ENCODE data around the gene GJC1. TPM values are rescaled to one million over a fixed set of nuclear protein-coding genes. Genes with fewer than 3 reads are reported as not detected.

Gene GJC1
- total RNA-seq, 1 donor from 2014 or later = 9.9 TPM

DNA sequence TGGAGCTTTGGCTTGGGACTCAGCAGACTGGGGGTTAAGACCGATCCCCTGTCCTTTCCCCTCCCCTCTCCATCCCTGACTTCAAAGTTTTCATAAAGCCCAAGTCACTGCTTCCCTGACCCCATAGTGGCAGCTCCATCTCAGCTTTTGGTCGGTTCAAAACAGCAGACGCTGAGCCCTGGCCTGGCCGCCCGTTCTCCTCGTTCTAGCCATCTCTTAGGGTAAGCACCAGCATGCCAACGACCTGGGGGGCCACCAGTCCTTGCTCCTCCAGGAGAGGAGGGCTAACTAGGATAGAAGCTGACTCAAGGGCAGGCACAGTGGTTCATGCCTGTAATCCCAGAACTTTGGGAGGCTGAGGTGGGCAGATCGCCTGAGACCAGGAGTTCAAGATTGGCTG, 16.1 kb upstream of the GJC1 start:
- Histone ChIP-seq H3K27me3 (no peaks in the 10 kb centered on the region), H3K27ac (no peak overlapping the region), H3K9me3 (no peaks in the 10 kb centered on the region), H3K4me3 (no peak overlapping the region), H3K36me3 (peaks cover 0 to 10% of the 10 kb centered on the region in 2 donors), H3K4me1 (no peaks in the 10 kb centered on the region)
- TF ChIP-seq, protein P1, sequence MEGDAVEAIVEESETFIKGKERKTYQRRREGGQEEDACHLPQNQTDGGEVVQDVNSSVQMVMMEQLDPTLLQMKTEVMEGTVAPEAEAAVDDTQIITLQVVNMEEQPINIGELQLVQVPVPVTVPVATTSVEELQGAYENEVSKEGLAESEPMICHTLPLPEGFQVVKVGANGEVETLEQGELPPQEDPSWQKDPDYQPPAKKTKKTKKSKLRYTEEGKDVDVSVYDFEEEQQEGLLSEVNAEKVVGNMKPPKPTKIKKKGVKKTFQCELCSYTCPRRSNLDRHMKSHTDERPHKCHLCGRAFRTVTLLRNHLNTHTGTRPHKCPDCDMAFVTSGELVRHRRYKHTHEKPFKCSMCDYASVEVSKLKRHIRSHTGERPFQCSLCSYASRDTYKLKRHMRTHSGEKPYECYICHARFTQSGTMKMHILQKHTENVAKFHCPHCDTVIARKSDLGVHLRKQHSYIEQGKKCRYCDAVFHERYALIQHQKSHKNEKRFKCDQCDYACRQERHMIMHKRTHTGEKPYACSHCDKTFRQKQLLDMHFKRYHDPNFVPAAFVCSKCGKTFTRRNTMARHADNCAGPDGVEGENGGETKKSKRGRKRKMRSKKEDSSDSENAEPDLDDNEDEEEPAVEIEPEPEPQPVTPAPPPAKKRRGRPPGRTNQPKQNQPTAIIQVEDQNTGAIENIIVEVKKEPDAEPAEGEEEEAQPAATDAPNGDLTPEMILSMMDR (IDR thresholded peaks at IDR 0.05) = no peak
- DNase-seq (ENCODE audit: low spot score in 2 of 2) = no peak
- intact Hi-C loops (cut with DNase I) = no loop called here

DNA sequence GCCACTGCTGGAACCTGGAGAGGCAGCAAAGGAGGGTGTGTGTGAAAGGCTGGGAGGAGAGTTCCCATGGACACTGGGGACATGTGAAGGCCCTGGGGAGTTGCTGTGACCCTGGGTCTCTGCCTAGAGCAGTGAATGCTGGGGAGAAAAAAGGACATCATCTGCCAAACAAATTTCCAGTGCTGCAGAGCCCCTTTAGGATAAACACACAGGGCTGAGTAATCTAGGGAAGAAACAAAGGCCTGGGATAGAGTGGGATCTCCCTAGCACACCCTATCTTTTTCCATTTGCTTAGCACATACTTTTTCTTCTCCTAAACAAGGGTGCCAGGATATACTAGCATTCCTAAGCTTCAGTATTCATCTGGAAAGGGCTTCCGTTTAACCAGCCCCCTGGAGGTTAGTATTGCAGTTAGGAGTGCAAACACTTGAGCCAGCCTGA, 14.3 kb upstream of the GJC1 start:
- H3K36me3 ChIP-seq = no peaks in the 10 kb centered on the region
- H3K27ac ChIP-seq = no peak overlapping the region
- no peak for DNase-seq (ENCODE audit: low spot score in 2 of 2)
- H3K4me1 ChIP-seq = no peaks in the 10 kb centered on the region
- no peaks in the 10 kb centered on the region for H3K9me3 ChIP-seq
- TF ChIP-seq, protein P1 (IDR thresholded peaks at IDR 0.05) = no peak
- no peaks in the 10 kb centered on the region for H3K27me3 ChIP-seq
- intact Hi-C loops (cut with DNase I) = no loop called here
- no peak overlapping the region for H3K4me3 ChIP-seq

DNA sequence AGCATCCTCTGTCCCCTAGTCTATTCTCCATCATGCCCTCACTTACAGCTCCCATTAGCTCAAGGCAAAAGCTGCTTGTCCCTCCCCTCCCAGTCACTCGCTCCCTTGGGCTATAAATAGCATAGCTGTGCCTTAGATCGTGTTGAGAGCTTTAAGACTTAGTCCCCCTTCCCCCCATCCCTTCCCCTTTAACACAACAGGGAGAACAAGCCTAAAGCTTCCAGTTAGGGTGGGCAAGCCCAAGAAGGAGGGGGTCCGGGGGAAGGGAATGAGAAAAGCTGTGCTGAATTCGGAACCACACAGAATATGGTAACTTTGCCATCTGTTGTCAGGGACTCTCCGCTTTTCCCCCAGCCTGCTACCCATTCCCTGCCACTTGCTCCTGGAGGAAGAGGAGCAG, 12.7 kb upstream of the GJC1 start:
- intact Hi-C loops (cut with DNase I) = no loop called here

DNA sequence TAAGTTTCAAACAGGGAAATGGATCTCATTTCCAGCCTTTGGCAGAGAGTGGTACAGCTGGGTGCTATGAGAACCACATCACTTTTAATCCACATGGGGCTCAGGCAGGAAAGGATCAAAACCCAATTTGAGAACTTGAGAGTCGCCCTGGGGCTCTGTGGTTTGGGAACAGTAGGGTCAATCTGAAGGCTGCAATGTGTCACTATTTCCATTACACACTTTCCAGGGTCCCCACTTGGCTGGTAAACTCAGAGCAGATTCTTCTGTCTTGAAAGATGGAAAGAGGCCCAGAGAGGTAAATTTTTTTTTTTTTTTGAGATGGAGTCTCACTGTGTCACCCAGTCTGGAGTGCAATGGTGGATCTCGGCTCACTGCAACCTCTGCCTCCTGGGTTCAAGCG, 10.8 kb upstream of the GJC1 start:
- no peak overlapping the region for H3K4me3 ChIP-seq
- intact Hi-C loops (cut with DNase I) = no loop called here
- TF ChIP-seq, protein P1 (IDR thresholded peaks at IDR 0.05) = no peak
- no peak for DNase-seq (ENCODE audit: low spot score in 2 of 2)
- no peaks in the 10 kb centered on the region for H3K36me3 ChIP-seq
- H3K9me3 ChIP-seq = no peaks in the 10 kb centered on the region
- no peaks in the 10 kb centered on the region for H3K4me1 ChIP-seq
- H3K27ac ChIP-seq = no peak overlapping the region
- no peaks in the 10 kb centered on the region for H3K27me3 ChIP-seq

More for the DNA sequence above, 12.7 kb upstream of the GJC1 start:
- Histone ChIP-seq H3K4me3 (no peak overlapping the region), H3K27me3 (no peaks in the 10 kb centered on the region), H3K4me1 (no peaks in the 10 kb centered on the region), H3K27ac (no peak overlapping the region), H3K9me3 (no peaks in the 10 kb centered on the region), H3K36me3 (no peaks in the 10 kb centered on the region)
- TF ChIP-seq, protein P1 (IDR thresholded peaks at IDR 0.05) = no peak
- DNase-seq (ENCODE audit: low spot score in 2 of 2) = no peak

DNA sequence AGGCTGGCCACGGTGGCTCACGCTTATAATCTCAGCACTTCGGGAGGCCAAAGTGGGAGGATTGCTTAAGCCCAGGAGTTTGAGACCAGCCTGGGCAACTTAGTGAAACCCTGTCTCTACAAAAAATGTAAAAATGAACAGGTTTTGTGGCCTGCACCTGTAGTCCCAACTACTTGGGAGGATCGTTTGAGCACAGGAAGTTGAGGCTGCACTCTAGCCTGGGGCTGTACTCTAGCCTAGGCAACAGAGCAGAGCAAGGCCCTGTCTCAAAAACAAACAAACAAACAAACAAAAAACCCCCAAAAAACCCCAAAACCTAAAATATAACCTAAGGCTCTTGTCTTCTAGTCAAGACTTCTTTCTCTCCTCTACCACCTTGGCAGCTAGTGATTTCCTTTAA, 10.2 kb upstream of the GJC1 start:
- Histone ChIP-seq H3K27ac (no peak overlapping the region), H3K36me3 (no peaks in the 10 kb centered on the region), H3K27me3 (no peaks in the 10 kb centered on the region), H3K4me1 (no peaks in the 10 kb centered on the region), H3K9me3 (no peaks in the 10 kb centered on the region), H3K4me3 (no peak overlapping the region)
- intact Hi-C loops (cut with DNase I) = no loop called here
- no peak for DNase-seq (ENCODE audit: low spot score in 2 of 2)
- TF ChIP-seq, protein P1 (IDR thresholded peaks at IDR 0.05) = no peak

DNA sequence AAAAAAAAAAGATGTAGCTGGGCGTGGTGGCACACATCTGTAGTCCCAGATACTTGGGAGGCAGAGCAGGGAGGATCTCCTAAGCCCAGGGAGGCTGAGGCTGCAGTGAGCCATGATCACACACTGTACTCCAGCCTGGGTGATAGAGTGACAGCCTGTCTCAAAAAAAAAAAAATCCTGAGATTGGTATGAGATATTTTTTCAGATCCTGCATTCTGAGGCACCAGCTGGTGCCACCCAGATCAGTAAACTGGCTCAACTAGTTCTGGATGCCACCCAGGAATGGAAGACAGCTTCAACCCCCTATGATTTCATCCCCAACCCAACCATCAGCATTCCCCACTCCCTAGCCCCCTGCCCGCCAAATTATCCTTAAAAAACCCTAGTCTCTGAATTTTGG, 7.1 kb upstream of the GJC1 start:
- no peak for DNase-seq (ENCODE audit: low spot score in 2 of 2)
- H3K4me1 ChIP-seq = no peaks in the 10 kb centered on the region

More for the DNA sequence above, 7.1 kb upstream of the GJC1 start:
- Histone ChIP-seq H3K27me3 (no peaks in the 10 kb centered on the region), H3K36me3 (no peaks in the 10 kb centered on the region), H3K4me3 (no peak overlapping the region), H3K9me3 (no peaks in the 10 kb centered on the region), H3K27ac (no peak overlapping the region)
- intact Hi-C loops (cut with DNase I) = no loop called here
- TF ChIP-seq, protein P1 (IDR thresholded peaks at IDR 0.05) = no peak
